GM12875 (cell line): ENCODE results near the gene HOXB5.

Source experiments
- H3K4me3 ChIP-seq: one replicate; pipeline ENCODE4 v1.5.1; 2011; ENCODE audit warnings: low read depth, low read length, control low read depth
- CTCF ChIP-seq: IDR thresholded peaks from 2 replicates; pipeline ENCODE4 v1.5.1; 2011; ENCODE audit warnings: low read depth, mild to moderate bottlenecking, control low read depth, inconsistent platforms, low read length, moderate library complexity, borderline replicate concordance; ENCODE audit not compliant: insufficient read depth

Gene HOXB5

GRCh38 chr17:48631693-48632578 is 38.4 kb upstream of the HOXB5 start:
- H3K4me3 ChIP-seq: no peak overlapping the region
- no peak for TF ChIP-seq CTCF

GRCh38 chr17:48630925-48631692 is 37.5 kb upstream of the HOXB5 start:
- TF ChIP-seq CTCF: no peak
- H3K4me3 ChIP-seq: no peak overlapping the region

GRCh38 chr17:48630009-48630924 is 36.7 kb upstream of the HOXB5 start:
- TF ChIP-seq CTCF: no peak
- H3K4me3 ChIP-seq: no peak overlapping the region

- TF ChIP-seq CTCF: no peak
- no peak overlapping the region for H3K4me3 ChIP-seq
Measured at GRCh38 chr17:48629411-48629759, 35.8 kb upstream of the HOXB5 start.

- H3K4me3 ChIP-seq: no peak overlapping the region
- TF ChIP-seq CTCF: no peak
Measured at GRCh38 chr17:48628649-48629410, 35.3 kb upstream of the HOXB5 start.
